Measurements from ENCODE around the gene RGS3.

Gene RGS3

GRCh38 chr9:113535756-113536155 lies 72.2 kb downstream of the RGS3 start:
- TF ChIP-seq REST (IDR thresholded peaks at IDR 0.05; ENCODE audit: low read depth), result no peak
- TF ChIP-seq CREB1 (IDR thresholded peaks at IDR 0.05; ENCODE audit: low read depth), result no peak
- no peak for TF ChIP-seq TCF12 (IDR thresholded peaks at IDR 0.05; ENCODE audit: low read depth)
- TF ChIP-seq ZBTB7A (IDR thresholded peaks at IDR 0.05; ENCODE audit: low read depth), result no peak
- TF ChIP-seq EP300 (IDR thresholded peaks at IDR 0.05; ENCODE audit: borderline replicate concordance), result no peak
- no peak for TF ChIP-seq FOXM1 (IDR thresholded peaks at IDR 0.05; ENCODE audit: borderline replicate concordance, low read depth)
- TF ChIP-seq TEAD4 (IDR thresholded peaks at IDR 0.05), result no peak
- no peak for TF ChIP-seq RAD21 (IDR thresholded peaks at IDR 0.05; ENCODE audit: low read depth)
- no peak for TF ChIP-seq USF1 (IDR thresholded peaks at IDR 0.05)
- no peak for TF ChIP-seq YY1 (IDR thresholded peaks at IDR 0.05; ENCODE audit: low read depth)
- TF ChIP-seq EGR1 (IDR thresholded peaks at IDR 0.05), result no peak
- no peak for TF ChIP-seq CEBPB (IDR thresholded peaks at IDR 0.05)
- TF ChIP-seq TAF1 (IDR thresholded peaks at IDR 0.05; ENCODE audit: low read depth), result no peak
- TF ChIP-seq NFIC (IDR thresholded peaks at IDR 0.05), result no peak
- TF ChIP-seq, protein P1, sequence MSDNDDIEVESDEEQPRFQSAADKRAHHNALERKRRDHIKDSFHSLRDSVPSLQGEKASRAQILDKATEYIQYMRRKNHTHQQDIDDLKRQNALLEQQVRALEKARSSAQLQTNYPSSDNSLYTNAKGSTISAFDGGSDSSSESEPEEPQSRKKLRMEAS (IDR thresholded peaks at IDR 0.05), result no peak

- no peak for TF ChIP-seq CEBPB (IDR thresholded peaks at IDR 0.05)
- TF ChIP-seq YY1 (IDR thresholded peaks at IDR 0.05; ENCODE audit: low read depth), result no peak
- no peak for TF ChIP-seq TCF12 (IDR thresholded peaks at IDR 0.05; ENCODE audit: low read depth)
- no peak for TF ChIP-seq EGR1 (IDR thresholded peaks at IDR 0.05)
- TF ChIP-seq EP300 (IDR thresholded peaks at IDR 0.05; ENCODE audit: borderline replicate concordance), result no peak
- no peak for TF ChIP-seq NFIC (IDR thresholded peaks at IDR 0.05)
- TF ChIP-seq FOXM1 (IDR thresholded peaks at IDR 0.05; ENCODE audit: borderline replicate concordance, low read depth), result no peak
- TF ChIP-seq ZBTB7A (IDR thresholded peaks at IDR 0.05; ENCODE audit: low read depth), result no peak
- TF ChIP-seq RAD21 (IDR thresholded peaks at IDR 0.05; ENCODE audit: low read depth), result no peak
- no peak for TF ChIP-seq TEAD4 (IDR thresholded peaks at IDR 0.05)
Observed at GRCh38 chr9:113536166-113536482, 72.6 kb downstream of the RGS3 start.

GRCh38 chr9:113536483-113537228 lies 73.1 kb downstream of the RGS3 start:
- TF ChIP-seq CEBPB (IDR thresholded peaks at IDR 0.05) (no peak), EGR1 (IDR thresholded peaks at IDR 0.05) (no peak), ZBTB7A (IDR thresholded peaks at IDR 0.05; ENCODE audit: low read depth) (no peak), TCF12 (IDR thresholded peaks at IDR 0.05; ENCODE audit: low read depth) (no peak), RAD21 (IDR thresholded peaks at IDR 0.05; ENCODE audit: low read depth) (no peak), YY1 (IDR thresholded peaks at IDR 0.05; ENCODE audit: low read depth) (no peak), TEAD4 (IDR thresholded peaks at IDR 0.05) (no peak), USF1 (IDR thresholded peaks at IDR 0.05) (no peak), TAF1 (IDR thresholded peaks at IDR 0.05; ENCODE audit: low read depth) (no peak), NFIC (IDR thresholded peaks at IDR 0.05) (no peak), FOXM1 (IDR thresholded peaks at IDR 0.05; ENCODE audit: borderline replicate concordance, low read depth) (no peak), EP300 (IDR thresholded peaks at IDR 0.05; ENCODE audit: borderline replicate concordance) (no peak), CREB1 (IDR thresholded peaks at IDR 0.05; ENCODE audit: low read depth) (no peak), REST (IDR thresholded peaks at IDR 0.05; ENCODE audit: low read depth) (no peak)
- TF ChIP-seq, protein P1 (IDR thresholded peaks at IDR 0.05), result no peak

- TF ChIP-seq TAF1 (IDR thresholded peaks at IDR 0.05; ENCODE audit: low read depth), result no peak
- no peak for TF ChIP-seq TCF12 (IDR thresholded peaks at IDR 0.05; ENCODE audit: low read depth)
- no peak for TF ChIP-seq FOXM1 (IDR thresholded peaks at IDR 0.05; ENCODE audit: borderline replicate concordance, low read depth)
- no peak for TF ChIP-seq RAD21 (IDR thresholded peaks at IDR 0.05; ENCODE audit: low read depth)
- TF ChIP-seq USF1 (IDR thresholded peaks at IDR 0.05), result no peak
- TF ChIP-seq ZBTB7A (IDR thresholded peaks at IDR 0.05; ENCODE audit: low read depth), result no peak
- TF ChIP-seq NFIC (IDR thresholded peaks at IDR 0.05), result no peak
- TF ChIP-seq, protein P1 (IDR thresholded peaks at IDR 0.05), result no peak
- TF ChIP-seq REST (IDR thresholded peaks at IDR 0.05; ENCODE audit: low read depth), result no peak
- no peak for TF ChIP-seq YY1 (IDR thresholded peaks at IDR 0.05; ENCODE audit: low read depth)
Observed at GRCh38 chr9:113537229-113537810, 73.8 kb downstream of the RGS3 start.

Data from Ishikawa (cell line).